H1 (cell line): ENCODE measurements around the gene NEDD4L.

Experiments used
- CHD1 ChIP-seq: IDR thresholded peaks from 2 replicates; pipeline ENCODE4 v1.6.1; 2012; ENCODE audit warnings: low read depth, low read length, improper control_type of control experiment
- HDAC6 ChIP-seq: IDR thresholded peaks from one replicate; pipeline ENCODE4 v1.7.1; 2012; ENCODE audit warnings: low read depth, mild to moderate bottlenecking, inconsistent platforms, low read length, moderate library complexity
- POLR2A ChIP-seq, 2 experiments: IDR thresholded peaks; 1 replicate in 1 of 2; 2 replicates in 1 of 2; pipeline ENCODE4 v1.6.1; 2011; ENCODE audit warnings: low read depth in 2 of 2, low read length in 2 of 2, mild to moderate bottlenecking in 2 of 2; ENCODE audit errors: control extremely low read depth in 1 of 2
- POLR2AphosphoS5 ChIP-seq: IDR thresholded peaks from 2 replicates; pipeline ENCODE4 v1.6.1; 2011; ENCODE audit warnings: low read depth, low read length
- SUZ12 ChIP-seq: fragments of 200-600 bp; sonication (generic); IDR thresholded peaks from 2 replicates; pipeline ENCODE4 v1.6.1; 2012; ENCODE audit warnings: mild to moderate bottlenecking, inconsistent platforms, low read length, moderate library complexity, mixed read lengths
- TAF1 ChIP-seq: IDR thresholded peaks from 2 replicates; pipeline ENCODE4 v1.6.1; 2011; ENCODE audit warnings: mild to moderate bottlenecking, low read depth, low read length
- TF ChIP-seq, protein P1 (sequence below): IDR thresholded peaks from 2 replicates; pipeline ENCODE4 v1.6.1; 2011; ENCODE audit warnings: low read length, improper control_type of control experiment
- TF ChIP-seq, protein P2 (sequence below), 3 experiments: IDR thresholded peaks; 1 replicate in 2 of 3; 2 replicates in 1 of 3; pipeline versions ENCODE4 v1.5.1 to v1.6.1; 2011; ENCODE audit warnings: low read length in 3 of 3, mild to moderate bottlenecking in 3 of 3, inconsistent platforms in 2 of 3, low read depth in 1 of 3, moderate library complexity in 1 of 3; ENCODE audit not compliant: insufficient read depth in 1 of 3; ENCODE audit errors: control extremely low read depth in 1 of 3

DNA sequence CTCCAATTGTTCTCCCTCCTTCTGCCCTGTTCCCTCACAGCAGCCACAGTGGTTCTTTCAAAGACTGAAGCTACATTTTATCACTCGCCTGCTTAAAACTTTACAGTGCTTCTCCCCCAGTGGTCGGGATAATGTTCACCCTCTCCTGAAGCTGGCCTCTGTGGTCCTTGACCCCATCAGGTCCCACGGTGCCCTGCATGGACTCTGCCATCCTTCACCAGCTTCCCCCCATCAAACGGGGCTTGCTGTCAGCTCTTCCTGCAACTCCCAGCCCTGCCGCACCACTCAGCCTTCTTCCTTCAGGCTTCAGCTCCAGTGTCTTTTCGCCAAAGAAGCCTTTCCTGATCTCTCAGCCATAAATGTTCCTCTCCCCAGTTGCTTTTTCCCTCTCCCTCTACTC is 118.1 kb downstream of the NEDD4L start:
- TF ChIP-seq TAF1 (no peak), POLR2AphosphoS5 (no peak), CHD1 (no peak), SUZ12 (no peak), POLR2A (IDR thresholded peaks at IDR 0.05; ENCODE audit: control extremely low read depth in 1 of 2, low read depth in 2 of 2, low read length in 2 of 2) (no peak), HDAC6 (no peak)
- TF ChIP-seq, protein P1, sequence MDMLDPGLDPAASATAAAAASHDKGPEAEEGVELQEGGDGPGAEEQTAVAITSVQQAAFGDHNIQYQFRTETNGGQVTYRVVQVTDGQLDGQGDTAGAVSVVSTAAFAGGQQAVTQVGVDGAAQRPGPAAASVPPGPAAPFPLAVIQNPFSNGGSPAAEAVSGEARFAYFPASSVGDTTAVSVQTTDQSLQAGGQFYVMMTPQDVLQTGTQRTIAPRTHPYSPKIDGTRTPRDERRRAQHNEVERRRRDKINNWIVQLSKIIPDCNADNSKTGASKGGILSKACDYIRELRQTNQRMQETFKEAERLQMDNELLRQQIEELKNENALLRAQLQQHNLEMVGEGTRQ = no peak
- TF ChIP-seq, protein P2, sequence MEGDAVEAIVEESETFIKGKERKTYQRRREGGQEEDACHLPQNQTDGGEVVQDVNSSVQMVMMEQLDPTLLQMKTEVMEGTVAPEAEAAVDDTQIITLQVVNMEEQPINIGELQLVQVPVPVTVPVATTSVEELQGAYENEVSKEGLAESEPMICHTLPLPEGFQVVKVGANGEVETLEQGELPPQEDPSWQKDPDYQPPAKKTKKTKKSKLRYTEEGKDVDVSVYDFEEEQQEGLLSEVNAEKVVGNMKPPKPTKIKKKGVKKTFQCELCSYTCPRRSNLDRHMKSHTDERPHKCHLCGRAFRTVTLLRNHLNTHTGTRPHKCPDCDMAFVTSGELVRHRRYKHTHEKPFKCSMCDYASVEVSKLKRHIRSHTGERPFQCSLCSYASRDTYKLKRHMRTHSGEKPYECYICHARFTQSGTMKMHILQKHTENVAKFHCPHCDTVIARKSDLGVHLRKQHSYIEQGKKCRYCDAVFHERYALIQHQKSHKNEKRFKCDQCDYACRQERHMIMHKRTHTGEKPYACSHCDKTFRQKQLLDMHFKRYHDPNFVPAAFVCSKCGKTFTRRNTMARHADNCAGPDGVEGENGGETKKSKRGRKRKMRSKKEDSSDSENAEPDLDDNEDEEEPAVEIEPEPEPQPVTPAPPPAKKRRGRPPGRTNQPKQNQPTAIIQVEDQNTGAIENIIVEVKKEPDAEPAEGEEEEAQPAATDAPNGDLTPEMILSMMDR (IDR thresholded peaks at IDR 0.05; ENCODE audit: control extremely low read depth in 1 of 3, insufficient read depth in 1 of 3, low read depth in 1 of 3, low read length in 3 of 3) = no peak
